Heart left ventricle (tissue), 13 donors: ENCODE results near the gene IRAK4.

Experiments used
- CTCF ChIP-seq, 12 donors: fragments of 200-600 bp; sonication (generic) in 4 of 12; IDR thresholded peaks; one replicate each; pipeline versions ENCODE4 v1.5.0 to v1.8.0; 2018 to 2022; ENCODE audit warnings: antibody characterized with exemption in 12 of 12, mild to moderate bottlenecking in 5 of 12
- POLR2A ChIP-seq, 2 donors: fragments of 450-650 bp; IDR thresholded peaks; one replicate each; pipeline ENCODE4 v1.6.1; 2017; ENCODE audit warnings: antibody characterized with exemption in 2 of 2, mild to moderate bottlenecking in 2 of 2, moderate library complexity in 2 of 2
- donor health status: ischemic (EF 13 %, LVEDD 7.1; RV severe dilation, severe dysfunction).
- donor health status: DM: no; HTN: yes; CAD: no.
- donor health status: DM: no; HTN: no; CAD: no.
- donor health status: ischemic (EF 25% LVEDD 6.9; RV normal size, moderate dysfunction).
- donor health status: ischemic (EF 25% LVEDD 5.7; RV mildly dilated, moderate dysfunction).
- donor health status: ischemic (EF 35%, LVEDD 5.7; RV mildly dilated, moderate dysfunction).
- donor health status: nonischemic (EF 11% LVEDD 7.7; RV severe dilation, severe dysfunction).
- donor health status: DM: yes; HTN: yes; CAD: no.
- donor health status: PGD.
- donor health status: ischemic (EF 29% LVEDD 5.4; RV normal size, mild dysfunction).
- donor health status: nonischemic (EF 23%, LVEDD 6.1; RV moderate dilation, normal function).

- TF ChIP-seq CTCF (IDR thresholded peaks at IDR 0.05) (no peak), POLR2A (IDR thresholded peaks at IDR 0.05) (no peak)
Measured at GRCh38 chr12:43789941-43790340, 31.2 kb downstream of the IRAK4 start.
